GM19452 (cell line): ENCODE data around the gene RPL37.
"Not testable (repeated sequence)": the region's sequence is repeated elsewhere in the genome, so short reads cannot be mapped to it uniquely, and the experiment has no call there.

Experiments used
- ATAC-seq: cut with Tn5 transposase; IDR thresholded peaks from one replicate; pipeline ENCODE4 v1.9.1; 2021; ENCODE audit not compliant: unreplicated experiment

RPL37 gene

DNA sequence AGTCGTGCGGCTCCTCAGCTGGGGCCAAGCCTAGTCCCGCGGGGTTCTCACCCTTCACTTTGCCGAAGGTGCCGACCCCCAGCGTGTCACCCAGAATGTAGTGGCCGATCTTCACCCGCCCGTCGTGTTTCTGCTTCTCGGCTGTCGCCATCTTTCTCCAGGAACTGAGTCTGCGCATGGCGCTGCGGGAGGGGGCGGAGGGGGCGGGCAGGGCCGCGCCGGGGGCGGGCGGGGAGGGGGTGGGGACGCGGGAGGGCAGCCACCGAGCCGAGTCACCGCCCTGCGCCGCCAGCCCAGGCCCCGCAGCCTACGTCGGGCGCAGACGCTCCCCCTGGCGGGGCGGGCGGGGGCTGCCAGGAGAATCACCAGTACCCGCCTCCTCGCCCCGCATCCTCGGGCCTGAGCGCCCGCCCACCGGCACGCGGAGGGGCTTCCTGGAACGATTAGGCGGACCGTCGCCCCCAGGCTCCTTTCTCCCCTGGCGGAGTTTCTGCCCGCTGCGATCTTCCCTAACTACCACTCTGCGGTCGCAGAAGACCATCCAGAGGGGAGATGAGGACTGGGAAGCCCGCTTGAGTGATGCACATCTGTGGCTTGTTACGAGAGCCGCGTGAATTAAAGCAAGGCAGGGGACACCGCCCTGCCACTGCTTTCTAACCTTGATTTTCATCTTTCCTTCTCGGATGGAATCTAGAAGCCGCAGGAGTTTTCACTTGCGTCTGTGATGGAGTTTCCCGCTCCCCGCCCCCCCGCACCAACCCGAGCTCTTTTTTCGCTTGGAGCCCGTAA lies 36.8 kb downstream of the RPL37 start, which contains the start of gene PRKAA1:
TSS of gene PRKAA1 (minus strand) at position 363 of the 789 bp plus-strand sequence. CDS start at position 178, 185 bp downstream.
- peak; percentile 95 for ATAC-seq

DNA sequence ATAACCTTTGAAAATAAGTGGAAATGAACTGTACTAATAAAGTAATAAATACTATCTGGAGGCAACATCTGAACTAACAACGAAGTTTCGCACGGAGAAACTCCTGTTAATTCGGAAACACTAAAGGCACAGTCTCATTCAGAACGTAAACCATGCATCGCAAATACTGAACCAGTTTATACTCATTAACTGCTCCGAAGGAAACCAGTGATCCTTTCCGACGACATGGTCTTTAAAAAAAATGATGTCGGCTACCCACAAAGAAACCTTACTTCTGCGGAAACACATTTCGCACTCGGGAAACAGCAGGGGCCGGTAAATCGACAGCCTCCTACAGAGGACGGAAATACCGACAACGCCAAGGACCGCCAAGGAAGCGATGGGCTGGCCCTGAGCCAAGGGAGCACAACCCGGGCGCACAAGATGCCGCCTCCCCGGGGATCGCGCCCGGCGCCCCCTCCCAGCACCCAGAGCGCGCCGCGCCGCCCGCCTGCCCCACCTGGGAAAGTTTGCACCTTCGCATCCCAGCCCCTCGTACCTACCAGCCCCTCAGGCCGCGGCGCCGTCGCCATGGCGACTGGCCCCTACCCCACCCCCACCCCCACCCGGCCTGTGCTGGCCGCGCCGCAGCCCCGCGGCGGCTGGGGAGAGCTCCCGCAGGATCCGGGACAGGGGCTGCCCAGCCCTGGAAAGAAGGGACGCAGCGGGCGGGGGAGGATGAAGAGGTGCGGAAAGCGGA lies 37.6 kb downstream of the RPL37 start:
- peak; percentile 40 for ATAC-seq

DNA sequence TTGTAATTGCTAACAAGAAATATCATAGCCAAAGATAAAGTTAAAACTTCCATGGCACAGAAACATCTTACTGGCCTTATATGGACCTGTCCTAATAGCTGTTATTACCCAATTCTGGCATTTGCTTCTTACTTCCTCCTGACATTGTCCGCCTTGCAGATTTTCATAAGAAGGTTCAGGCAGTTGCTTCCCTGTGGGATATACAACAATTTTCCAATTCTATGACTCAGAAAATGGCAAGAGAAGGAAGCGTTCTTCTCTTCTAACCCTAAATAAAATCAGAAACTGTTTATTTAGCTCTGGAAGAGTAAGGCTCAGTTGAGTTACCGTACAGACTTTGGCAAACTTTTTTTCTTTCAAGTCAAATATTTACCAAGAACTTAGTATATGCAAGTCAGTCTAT lies 38.5 kb downstream of the RPL37 start:
- ATAC-seq: no peak

DNA sequence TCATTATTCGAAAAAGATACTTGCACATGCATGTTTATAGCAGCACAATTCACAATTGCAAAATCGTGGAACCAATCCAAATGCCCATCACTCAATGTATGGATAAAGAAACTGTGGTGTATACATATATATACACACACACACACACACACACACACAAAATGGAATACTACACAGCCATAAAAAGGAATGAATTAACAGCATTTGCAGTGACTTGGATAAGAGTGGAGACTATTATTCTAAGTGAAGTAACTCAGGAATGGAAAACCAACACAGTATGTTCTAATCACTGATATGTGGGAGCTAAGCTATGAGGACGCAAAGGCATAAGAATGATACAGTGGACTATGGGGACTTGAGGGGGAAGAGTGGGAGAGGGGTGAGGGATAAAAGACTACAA lies 40.1 kb downstream of the RPL37 start:
- ATAC-seq: not testable (repeated sequence)

DNA sequence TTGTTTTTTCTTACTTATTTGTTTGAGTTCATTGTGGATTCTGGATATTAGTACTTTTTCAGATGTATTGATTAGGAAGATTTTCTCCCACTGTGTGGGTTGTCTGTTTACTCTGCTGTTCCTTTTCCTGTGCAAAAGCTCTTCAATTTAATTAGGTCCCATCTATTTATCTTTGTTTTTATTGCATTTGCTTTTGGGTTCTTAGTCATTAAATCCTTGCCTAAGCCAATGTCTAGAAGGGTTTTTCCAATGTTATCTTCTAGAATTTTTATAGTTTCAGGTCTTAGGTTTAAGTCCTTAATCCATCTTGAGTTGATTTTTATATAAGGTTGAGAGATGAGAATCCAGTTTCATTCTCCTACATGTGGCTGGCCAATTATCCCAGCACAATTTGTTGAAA lies 40.7 kb downstream of the RPL37 start:
- ATAC-seq: not testable (repeated sequence)

DNA sequence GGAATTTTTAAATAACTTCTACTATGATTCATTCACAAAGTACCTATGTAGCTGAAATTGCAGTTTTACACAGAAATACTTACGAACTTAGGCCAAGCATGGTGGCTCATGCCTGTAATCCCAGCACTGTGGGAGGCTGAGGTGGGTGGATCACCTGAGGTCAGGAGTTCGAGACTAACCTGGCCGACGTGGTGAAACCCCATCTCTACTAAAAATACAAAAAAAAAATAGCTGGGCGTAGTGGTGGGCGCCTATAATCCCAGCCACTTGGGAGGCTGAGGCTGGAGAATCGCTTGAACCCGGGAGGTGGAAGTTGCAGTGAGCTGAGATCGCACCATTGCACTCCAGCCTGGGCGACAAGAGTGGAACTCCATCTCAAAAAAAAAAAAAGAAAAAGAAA lies 42.3 kb downstream of the RPL37 start:
- ATAC-seq: not testable (repeated sequence)

DNA sequence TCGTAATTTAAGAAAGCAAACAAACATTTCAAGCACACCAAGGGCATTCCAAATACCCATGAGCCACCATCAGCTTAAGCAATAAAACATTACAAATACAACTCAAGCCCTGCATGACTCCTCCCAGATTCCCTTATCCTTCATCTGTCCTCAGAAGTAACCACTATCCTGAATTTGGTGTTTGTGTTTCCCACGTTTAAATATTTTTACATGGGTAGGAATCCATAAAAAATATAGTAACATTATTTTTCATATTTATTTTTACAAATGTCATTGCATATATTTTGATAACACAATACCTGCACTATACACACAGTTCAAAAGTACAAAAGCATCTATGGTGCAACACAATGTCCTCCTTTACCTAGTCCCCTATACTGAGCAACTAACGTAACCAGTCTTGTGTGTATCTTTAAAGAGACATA lies 43.3 kb downstream of the RPL37 start:
- ATAC-seq: no peak

DNA sequence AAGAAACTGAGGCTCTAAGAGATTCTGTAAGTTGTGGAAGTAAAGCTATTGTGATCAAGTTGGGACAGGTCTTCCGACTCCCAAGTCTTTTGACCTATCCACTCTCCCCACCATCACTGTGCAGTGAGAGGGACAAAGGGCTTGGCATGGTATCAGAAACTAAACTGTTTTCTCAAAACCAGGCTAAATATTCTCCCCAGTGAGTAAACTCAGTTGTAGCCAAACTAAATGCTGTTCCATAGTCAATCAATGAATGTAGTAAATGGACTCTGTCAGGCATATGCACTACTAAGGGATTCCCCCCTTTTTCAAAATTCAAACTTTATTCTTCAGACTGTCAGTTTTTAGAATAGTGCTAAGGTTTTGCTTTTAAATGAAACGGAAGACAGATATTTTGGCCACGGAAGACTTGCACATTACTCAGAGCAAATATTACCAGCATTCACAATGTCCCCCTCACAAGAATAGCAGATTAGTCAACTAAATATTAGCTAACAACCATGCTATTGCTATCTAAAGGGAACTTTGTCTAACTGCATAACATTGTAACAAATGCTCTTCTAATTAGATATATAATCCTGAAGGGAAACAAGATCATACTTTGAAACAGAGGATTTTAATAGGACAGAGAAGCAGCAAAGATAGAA lies 44.0 kb downstream of the RPL37 start:
- ATAC-seq: no peak

DNA sequence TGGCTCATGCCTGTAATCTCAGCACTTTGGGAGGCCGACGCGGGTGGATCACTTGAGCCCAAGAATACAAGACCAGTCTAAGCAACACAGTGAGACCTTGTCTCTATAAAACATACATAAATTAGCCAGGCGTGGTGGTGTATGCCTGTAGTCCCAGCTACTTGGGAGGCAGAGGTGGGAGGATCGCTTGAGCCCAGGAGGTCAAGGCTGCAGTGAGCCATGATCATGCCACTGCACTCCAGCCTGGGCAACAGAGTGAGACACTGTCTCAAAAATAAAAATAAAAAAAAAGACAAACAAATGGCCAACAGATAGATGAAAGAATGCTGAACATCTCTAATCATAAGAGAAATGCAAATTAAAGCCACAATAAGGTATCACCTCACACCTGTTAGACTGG lies 46.1 kb downstream of the RPL37 start:
- ATAC-seq: not testable (repeated sequence)

DNA sequence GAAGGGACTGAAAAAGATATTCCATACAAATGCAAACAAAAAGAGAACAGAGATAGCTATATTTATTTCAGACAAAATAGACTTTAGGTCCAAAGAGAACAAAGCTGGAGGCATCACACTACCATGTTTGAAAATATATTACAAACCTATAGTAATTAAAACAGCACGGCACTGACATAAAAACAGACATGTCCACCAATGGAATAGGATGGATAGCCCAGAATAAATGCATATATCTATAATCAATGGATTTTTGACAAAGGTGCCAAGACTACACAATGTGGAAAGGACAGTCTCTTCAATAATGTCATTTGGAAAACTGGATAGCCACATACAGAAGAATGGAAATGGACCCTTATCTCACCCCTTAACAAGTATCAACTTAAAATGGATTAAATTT lies 47.0 kb downstream of the RPL37 start:
- ATAC-seq: no peak

DNA sequence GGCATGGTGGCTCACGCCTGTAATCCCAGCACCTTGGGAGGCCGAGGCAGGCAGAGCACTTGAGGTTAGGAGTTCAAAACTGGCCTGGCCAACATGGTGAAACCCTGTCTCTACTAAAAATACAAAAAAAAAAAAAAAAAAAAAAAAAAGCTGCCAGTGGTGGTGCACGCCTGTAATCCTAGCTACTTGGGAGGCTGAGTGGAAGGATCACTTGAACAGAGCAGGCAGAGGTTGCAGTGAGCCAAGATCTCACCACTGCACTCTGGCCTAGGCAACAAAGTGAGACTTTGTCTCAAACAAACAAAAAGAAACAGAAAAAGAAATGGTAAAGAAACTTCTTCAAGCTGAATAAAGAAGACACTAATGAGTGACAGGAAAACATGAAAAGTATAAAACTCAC lies 48.4 kb downstream of the RPL37 start:
- not testable (repeated sequence) for ATAC-seq

DNA sequence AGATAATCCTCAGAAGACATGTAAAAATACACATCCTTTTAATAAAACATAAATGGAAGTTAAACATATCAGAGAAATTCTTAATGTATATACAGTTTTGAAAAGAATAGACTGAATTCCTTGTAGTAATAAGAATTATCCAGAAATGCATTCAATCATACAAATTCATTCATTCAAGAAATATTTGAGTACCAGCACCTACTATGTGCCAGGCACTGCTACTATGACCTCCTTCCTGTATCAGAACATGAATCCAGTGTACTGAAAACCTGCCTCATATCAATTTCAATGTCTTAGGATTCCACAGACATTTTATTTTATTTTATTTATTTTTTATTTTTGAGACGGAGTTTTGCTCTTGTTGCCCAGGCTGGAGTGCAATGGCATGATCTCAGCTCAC lies 50.1 kb downstream of the RPL37 start:
- ATAC-seq: no peak

DNA sequence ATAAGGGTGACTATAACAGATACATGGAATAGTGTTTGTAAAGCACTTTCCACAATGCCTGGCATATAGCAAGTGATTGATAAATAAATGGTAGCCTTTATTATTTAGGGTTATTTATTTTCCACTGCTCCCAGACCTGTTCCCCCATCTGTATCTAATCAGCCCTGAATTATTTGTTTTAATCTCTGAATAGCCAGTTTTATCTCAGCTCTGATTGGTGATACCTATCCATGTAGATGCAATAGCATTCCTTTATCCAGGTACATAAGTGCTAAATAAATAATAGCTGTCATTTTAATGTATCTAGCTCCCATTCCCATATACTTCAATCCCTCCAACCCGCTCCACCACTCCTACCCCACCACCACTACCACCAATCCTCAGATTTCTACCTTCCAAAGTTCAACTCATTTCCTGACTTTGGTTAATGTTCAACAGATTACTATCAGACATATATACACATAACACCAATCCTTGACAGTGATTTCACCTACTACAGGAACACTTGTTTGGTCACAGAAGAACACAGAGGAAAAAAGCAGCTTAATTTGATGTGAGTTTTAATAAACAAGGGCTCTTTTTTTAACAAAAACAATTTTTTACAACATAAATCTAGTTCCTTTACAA lies 50.9 kb downstream of the RPL37 start:
- ATAC-seq: no peak

DNA sequence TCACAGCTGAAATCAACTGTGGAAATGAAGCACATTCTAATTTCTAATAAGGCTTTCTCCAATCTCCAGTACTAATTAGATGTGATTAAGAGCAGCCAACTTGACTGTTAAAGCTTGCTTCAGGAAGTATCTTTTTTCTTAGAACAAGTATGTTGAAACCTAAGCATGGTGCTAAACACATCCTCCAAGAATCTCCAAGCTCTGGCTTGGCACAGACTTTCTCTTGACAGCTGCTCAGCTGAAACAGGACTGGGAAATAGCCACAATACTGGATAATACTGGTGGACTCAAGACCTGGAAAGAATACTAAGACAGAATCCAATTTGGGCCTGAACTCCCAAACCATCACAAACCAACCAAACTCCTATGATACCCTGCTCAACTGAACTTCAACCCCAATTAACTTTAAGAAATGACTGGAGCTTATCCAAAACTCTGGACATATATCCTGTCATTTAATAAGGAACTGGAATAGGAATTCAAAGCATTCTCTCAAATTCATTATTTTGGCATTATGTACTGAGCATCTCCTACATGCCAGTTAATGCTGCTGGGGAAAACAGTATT lies 53.1 kb downstream of the RPL37 start:
- no peak for ATAC-seq

DNA sequence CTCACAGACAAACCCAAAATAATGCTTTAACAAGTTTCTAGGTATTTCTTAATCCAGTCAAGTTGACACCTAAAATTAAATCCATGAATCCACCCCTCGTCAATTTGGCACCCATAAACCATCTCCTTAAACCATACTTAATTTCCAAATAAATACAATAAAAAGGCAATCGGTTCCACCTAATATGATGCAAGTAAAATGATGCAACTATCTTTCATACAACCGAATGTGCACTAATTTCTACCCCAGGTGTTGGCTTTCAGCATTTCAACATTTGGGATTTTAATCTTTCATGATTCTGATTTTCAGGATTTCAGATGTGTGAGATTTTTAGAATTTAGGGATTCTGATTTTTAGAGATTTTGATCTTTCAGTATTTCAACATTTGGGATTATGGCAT lies 54.2 kb downstream of the RPL37 start:
- no peak for ATAC-seq

DNA sequence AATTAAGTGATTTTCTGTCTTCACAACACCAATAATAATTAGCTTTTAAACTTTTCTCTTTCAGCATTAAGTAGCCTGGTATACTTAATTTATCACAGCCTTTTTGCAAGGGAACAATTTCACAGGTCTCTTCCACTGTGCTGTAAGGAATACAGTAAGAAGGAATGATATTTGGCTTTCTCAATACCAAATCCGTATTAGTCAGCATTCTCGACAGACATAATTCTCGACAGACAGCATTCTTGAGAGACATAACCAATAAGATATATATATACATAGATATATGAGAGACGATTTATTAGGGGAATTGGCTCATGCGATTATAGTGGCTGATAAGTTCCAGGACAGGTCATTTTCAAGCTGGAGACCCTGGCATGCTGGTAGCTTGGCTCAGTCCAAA lies 54.8 kb downstream of the RPL37 start:
- no peak for ATAC-seq

DNA sequence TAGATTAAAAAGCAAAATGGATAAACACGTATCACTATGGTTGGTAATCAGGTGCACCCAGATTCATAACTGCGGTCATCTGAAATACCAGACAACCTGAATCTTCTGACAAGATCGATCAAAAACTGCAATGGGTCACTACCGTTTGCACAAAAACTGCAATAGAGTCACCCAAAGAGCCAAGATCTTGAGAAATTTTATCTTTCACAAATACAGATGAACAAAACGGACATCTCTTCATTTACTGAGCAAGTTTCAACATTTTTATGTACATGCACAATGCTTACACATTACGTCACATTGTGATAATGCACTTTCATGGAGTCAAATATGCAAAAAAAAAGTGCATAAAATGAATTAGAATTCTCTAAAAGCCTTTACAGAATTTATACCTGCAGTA lies 55.5 kb downstream of the RPL37 start:
- ATAC-seq: no peak

DNA sequence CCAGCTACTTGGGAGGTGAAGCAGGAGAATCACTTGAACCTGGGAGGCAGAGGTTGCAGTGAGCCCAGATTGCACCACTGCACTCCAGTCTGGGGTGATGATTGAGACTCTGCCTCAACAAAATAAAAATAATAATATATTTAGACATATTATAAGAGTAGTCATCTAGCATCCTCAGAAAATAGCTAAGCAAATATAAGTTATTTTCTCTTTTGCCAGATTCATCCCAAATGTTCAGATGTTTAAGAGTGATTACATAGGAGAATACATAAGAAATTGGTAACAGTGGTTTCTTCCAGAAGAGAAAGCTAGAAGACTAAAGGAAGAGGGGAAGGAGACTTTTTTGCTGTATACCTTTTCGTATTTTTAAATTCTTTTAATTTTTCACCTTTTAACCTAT lies 56.9 kb downstream of the RPL37 start:
- no peak for ATAC-seq

DNA sequence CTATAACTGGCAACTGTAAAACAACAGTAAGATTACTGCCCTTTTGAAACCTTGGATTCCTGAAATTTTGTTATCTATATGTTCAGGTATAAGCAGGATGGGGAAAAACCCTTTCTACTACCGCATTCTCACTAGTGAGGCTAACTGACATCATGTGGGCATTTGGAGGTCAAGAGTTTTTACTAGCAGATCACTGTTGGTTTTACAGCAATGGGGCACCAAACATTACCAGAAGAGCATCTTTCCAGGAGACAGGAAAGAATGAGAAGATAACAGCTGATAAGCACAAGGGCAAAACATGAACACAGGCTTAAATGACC lies 58.4 kb downstream of the RPL37 start:
- ATAC-seq: no peak

DNA sequence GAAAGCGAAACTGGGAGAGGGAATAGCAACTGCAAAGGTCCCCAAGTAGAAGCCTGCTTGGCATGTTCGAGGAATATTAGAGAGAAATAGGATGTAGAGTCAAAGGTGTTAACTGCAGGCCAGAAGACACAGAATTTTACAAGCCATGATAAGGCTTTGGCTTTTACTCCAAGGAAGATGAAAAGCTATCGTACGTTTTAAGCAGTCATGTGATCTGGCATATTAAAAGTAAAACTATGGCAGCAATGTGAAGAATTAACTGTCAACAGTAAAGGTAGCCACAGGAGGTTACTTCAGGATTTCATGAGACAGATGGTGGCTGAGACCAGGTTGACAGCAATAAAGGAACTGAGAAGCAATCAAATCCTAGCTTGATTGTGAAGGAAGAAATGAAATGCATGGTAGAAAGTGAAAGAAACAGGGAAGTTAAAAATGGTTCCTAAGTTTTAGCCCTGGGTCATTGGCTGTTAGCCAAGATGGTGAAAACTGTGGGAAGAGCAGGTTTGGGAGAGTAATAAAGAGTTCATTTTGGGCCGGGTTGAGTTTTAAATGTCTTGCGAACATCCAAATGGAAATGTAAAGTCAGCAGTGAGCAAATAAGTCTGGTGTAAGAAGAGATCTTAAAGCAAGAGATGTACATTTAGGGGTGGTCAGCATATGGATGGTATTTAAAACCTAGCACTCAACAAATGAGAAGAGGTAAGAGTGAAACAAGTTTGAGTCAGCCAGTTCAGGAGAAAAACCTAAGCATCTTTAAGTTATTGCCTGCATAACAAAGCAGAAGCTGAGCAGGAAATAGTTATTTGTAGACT lies 59.0 kb downstream of the RPL37 start:
- no peak for ATAC-seq
